Activated CD8-positive, alpha-beta T cell treated with anti-CD3 and anti-CD28 coated beads for 36 hours (primary cell): ENCODE measurements around the gene MACROD2. TPM values are rescaled to one million over a fixed set of nuclear protein-coding genes. Genes with fewer than 3 reads are reported as not detected.

Experiments used
- ATAC-seq: fragments of 200-7000 bp; cut with Tn5 transposase; one replicate; pipeline ENCODE4 v1.10.0; 2021; ENCODE audit warnings: mild to moderate bottlenecking, moderate library complexity
- CTCF ChIA-PET: fragments of 350-600 bp; sonication (Branson Sonifier 250); formaldehyde crosslinking; loops from one replicate; lab custom pipeline; 2021; ENCODE audit warnings: antibody characterized with exemption; lab: Charles Lee
- POLR2A ChIA-PET: fragments of 350-600 bp; sonication (Branson Sonifier 250); formaldehyde crosslinking; loops from one replicate; lab custom pipeline; 2021; ENCODE audit warnings: antibody characterized with exemption; lab: Charles Lee
- DNase-seq: peaks from one replicate; pipeline ENCODE4 v3.0.0-alpha.2; 2020
- H3K27ac Mint-ChIP-seq: one replicate; pipeline ENCODE4 v1.8.0; 2021; ENCODE audit warnings: mild to moderate bottlenecking, mixed read lengths
- H3K27me3 Mint-ChIP-seq: one replicate; pipeline ENCODE4 v1.8.0; 2021; ENCODE audit warnings: mixed read lengths
- H3K36me3 Mint-ChIP-seq: one replicate; pipeline ENCODE4 v1.8.0; 2021; ENCODE audit warnings: low read depth, mixed read lengths
- H3K4me1 Mint-ChIP-seq: one replicate; pipeline ENCODE4 v1.8.0; 2021; ENCODE audit warnings: low read depth, mixed read lengths
- H3K4me3 Mint-ChIP-seq: one replicate; pipeline ENCODE4 v1.8.0; 2021; ENCODE audit warnings: mild to moderate bottlenecking, moderate library complexity, mixed read lengths
- H3K9me3 Mint-ChIP-seq: one replicate; pipeline ENCODE4 v1.8.0; 2021; ENCODE audit warnings: mixed read lengths
- CTCF ChIP-seq: fragments of 200-600 bp; IDR thresholded peaks from one replicate; pipeline ENCODE4 v1.8.0; 2022; ENCODE audit warnings: antibody characterized with exemption, mild to moderate bottlenecking
- intact Hi-C: fragments of 100-400 bp; cut with micrococcal nuclease; formaldehyde crosslinking; loops from one replicate; pipeline ENCODE4 v1.10.0; 2022
- total RNA-seq, 2 experiments: library from RNA; stranded (reverse); gene quantifications; one replicate each; pipeline ENCODE4 v1.2.3, GENCODE V29; 2021

Gene MACROD2
- total RNA-seq, 2 experiments from 2014 or later: not detected

- Mint-ChIP-seq H3K4me3 (no peak overlapping the region), H3K4me1 (no peaks in the 10 kb centered on the region), H3K9me3 (no peaks in the 10 kb centered on the region), H3K36me3 (no peaks in the 10 kb centered on the region), H3K27me3 (peaks cover 2% of the 10 kb centered on the region), H3K27ac (no peak overlapping the region)
- ATAC-seq (no peak), DNase-seq (no peak)
- CTCF ChIA-PET: no interaction called here
- intact Hi-C loops: no loop called here
- TF ChIP-seq CTCF: no peak
- POLR2A ChIA-PET: no interaction called here
Measured at GRCh38 chr20:15827628-15828027, 1832.3 kb downstream of the MACROD2 start.

- intact Hi-C loops: no loop called here
- CTCF ChIA-PET: no interaction called here
- Mint-ChIP-seq H3K36me3 (no peaks in the 10 kb centered on the region), H3K27me3 (peaks cover 2% of the 10 kb centered on the region), H3K9me3 (peaks cover 4% of the 10 kb centered on the region), H3K27ac (no peak overlapping the region), H3K4me1 (no peaks in the 10 kb centered on the region), H3K4me3 (no peak overlapping the region)
- DNase-seq: no peak
- no peak for TF ChIP-seq CTCF
- POLR2A ChIA-PET: no interaction called here
- ATAC-seq: no peak
Measured at GRCh38 chr20:15831201-15831600, 1835.9 kb downstream of the MACROD2 start.

GRCh38 chr20:15832512-15832911 lies 1837.2 kb downstream of the MACROD2 start:
- POLR2A ChIA-PET: no interaction called here
- TF ChIP-seq CTCF: no peak
- DNase-seq (no peak), ATAC-seq (no peak)
- no peaks in the 10 kb centered on the region for H3K4me1 Mint-ChIP-seq
- CTCF ChIA-PET: no interaction called here
- H3K4me3 Mint-ChIP-seq: no peak overlapping the region
- H3K36me3 Mint-ChIP-seq: no peaks in the 10 kb centered on the region
- H3K9me3 Mint-ChIP-seq: peaks cover 4% of the 10 kb centered on the region
- H3K27ac Mint-ChIP-seq: no peak overlapping the region
- peaks cover 2% of the 10 kb centered on the region for H3K27me3 Mint-ChIP-seq
- intact Hi-C loops: no loop called here

- intact Hi-C loops: no loop called here
- Mint-ChIP-seq H3K36me3 (no peaks in the 10 kb centered on the region), H3K9me3 (peaks cover 4% of the 10 kb centered on the region), H3K4me1 (no peaks in the 10 kb centered on the region), H3K27me3 (no peaks in the 10 kb centered on the region), H3K27ac (no peak overlapping the region), H3K4me3 (no peak overlapping the region)
- no peak for TF ChIP-seq CTCF
- CTCF ChIA-PET: no interaction called here
- DNase-seq (no peak), ATAC-seq (no peak)
- POLR2A ChIA-PET: no interaction called here
Measured at GRCh38 chr20:15834857-15835256, 1839.5 kb downstream of the MACROD2 start.

- no peaks in the 10 kb centered on the region for H3K36me3 Mint-ChIP-seq
- no peaks in the 10 kb centered on the region for H3K27me3 Mint-ChIP-seq
- peaks cover 4% of the 10 kb centered on the region for H3K9me3 Mint-ChIP-seq
- no peaks in the 10 kb centered on the region for H3K4me1 Mint-ChIP-seq
- POLR2A ChIA-PET: no interaction called here
- H3K4me3 Mint-ChIP-seq: no peak overlapping the region
- intact Hi-C loops: no loop called here
- no peak for TF ChIP-seq CTCF
- CTCF ChIA-PET: no interaction called here
- no peak overlapping the region for H3K27ac Mint-ChIP-seq
- ATAC-seq (no peak), DNase-seq (no peak)
Measured at GRCh38 chr20:15835811-15836210, 1840.5 kb downstream of the MACROD2 start.
